Activated naive CD8-positive, alpha-beta T cell (primary cell): Measurements from ENCODE around the gene ZDHHC14.
"Not testable (repeated sequence)": the region's sequence is repeated elsewhere in the genome, so short reads cannot be mapped to it uniquely, and the experiment has no call there.

Source experiments
- H3K27ac Mint-ChIP-seq: one replicate; pipeline ENCODE4 v1.8.0; 2021; ENCODE audit warnings: mixed read lengths
- H3K27me3 Mint-ChIP-seq: one replicate; pipeline ENCODE4 v1.8.0; 2021; ENCODE audit warnings: mixed read lengths
- H3K36me3 Mint-ChIP-seq: one replicate; pipeline ENCODE4 v1.8.0; 2021; ENCODE audit warnings: mixed read lengths
- H3K4me1 Mint-ChIP-seq: one replicate; pipeline ENCODE4 v1.8.0; 2021; ENCODE audit warnings: low read depth, mixed read lengths
- H3K4me3 Mint-ChIP-seq: one replicate; pipeline ENCODE4 v1.8.0; 2021; ENCODE audit warnings: mild to moderate bottlenecking, mixed read lengths
- H3K9me3 Mint-ChIP-seq: one replicate; pipeline ENCODE4 v1.8.0; 2021; ENCODE audit warnings: low read depth, mixed read lengths

Gene ZDHHC14

DNA sequence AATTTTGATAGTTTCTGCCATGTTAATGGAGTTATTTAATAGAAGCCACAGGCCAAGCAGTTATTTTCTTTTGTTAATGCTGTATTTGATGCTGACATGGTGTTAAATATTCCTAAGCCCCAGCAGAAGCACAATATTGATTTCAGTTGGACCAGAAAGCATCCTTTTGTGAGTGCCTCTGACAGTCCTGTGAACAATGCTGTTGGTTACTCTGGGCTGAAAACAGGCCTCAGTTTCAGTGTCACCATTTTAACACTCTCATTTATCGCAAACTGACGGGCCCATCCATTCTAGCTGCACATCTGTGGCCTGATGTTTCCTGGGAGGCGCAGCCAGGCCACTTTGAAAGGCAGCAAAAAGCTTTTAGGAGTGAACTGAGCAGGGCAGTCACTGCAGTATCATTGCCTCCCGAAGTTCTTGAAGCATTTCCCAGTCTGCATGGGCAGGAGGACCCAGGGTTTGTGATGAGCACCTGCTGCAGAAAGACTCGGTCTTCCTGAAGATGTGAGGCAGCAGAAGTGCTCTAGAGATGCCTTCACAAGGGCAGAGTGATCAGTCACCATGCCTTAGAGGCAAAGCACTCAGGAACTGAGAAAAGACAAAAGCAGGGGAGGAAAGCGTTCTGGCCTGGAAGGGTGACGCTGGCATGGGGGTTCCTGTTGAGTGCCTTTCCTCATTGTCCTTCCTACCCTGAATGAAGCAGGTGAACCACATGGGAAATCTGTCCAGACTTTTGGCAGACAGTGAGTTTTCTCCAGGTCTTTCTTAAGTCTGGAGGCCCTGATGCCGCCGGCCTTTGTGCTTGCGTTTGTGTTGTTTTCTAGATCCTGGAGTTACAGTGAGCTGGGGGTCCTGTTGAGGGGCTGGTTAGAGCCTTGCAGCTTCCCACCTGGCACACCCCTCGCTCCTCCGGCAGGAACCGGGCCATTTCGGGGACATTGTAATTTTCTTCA, 74.0 kb downstream of the ZDHHC14 start:
- no peaks in the 10 kb centered on the region for H3K9me3 Mint-ChIP-seq
- H3K27ac Mint-ChIP-seq: no peak overlapping the region
- H3K27me3 Mint-ChIP-seq: peaks cover 2% of the 10 kb centered on the region
- H3K4me1 Mint-ChIP-seq: peaks cover 15% of the 10 kb centered on the region
- peaks cover 6% of the 10 kb centered on the region for H3K36me3 Mint-ChIP-seq
- H3K4me3 Mint-ChIP-seq: no peak overlapping the region

DNA sequence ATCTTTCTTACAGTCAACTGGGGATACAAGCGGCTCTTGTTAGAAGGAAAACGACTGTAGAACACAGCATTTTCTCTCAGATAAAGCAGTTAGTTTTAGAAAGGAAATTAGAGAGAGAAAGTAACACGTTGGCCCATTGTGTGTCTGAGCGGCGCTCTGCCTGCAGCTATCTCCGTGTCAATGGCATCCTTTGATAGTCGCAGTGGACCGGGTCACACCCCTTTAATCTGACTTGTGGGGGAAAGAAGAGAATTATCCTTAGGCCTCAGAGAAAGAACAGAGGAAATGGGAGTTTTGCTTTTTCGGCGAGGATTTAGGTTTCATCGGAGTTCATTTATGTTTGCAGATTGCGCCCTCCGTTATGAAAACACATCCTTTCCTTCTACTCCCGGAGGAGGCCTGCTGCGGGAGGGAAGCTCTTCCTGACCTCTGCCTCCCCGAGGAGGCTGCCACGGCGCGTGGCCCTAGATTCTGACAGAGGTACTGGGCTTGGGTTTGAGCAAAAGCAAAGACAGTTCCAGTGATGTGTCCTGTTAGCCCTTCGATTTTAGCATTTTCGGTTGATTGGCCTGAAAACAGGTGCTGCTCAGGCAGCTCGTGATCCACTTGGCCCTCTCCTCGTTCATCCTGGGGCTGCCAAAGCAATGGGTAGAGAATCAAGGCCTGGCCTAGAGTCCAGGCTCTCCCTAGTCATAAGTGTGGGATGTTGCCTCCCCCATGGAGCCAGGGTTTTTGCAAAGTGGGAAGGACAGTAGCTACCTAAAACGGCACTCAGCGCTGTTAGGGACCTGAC, 74.9 kb downstream of the ZDHHC14 start:
- H3K4me3 Mint-ChIP-seq: no peak overlapping the region
- peaks cover 6% of the 10 kb centered on the region for H3K36me3 Mint-ChIP-seq
- H3K27me3 Mint-ChIP-seq: peaks cover 2% of the 10 kb centered on the region
- H3K27ac Mint-ChIP-seq: peak overlapping the region; percentile 50
- H3K9me3 Mint-ChIP-seq: no peaks in the 10 kb centered on the region
- peaks cover 22% of the 10 kb centered on the region for H3K4me1 Mint-ChIP-seq

DNA sequence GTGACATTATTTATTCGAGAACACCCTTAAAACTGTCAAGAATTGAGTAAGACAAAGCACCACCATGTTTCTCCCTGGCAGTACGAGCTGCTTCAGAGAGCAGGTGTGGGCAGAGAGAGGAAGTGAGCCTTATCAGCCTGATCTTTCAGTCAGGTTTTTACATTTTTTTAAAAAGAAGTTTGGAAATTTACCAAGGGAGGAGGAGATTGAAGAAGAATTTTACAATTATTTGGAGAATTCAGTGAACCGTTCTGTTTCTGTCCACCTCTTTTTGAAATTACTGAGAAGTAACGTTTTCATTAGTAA, 75.5 kb downstream of the ZDHHC14 start:
- H3K27ac Mint-ChIP-seq: peak overlapping the region; percentile 50
- H3K4me3 Mint-ChIP-seq: no peak overlapping the region
- H3K4me1 Mint-ChIP-seq: peaks cover 24% of the 10 kb centered on the region

GRCh38 chr6:157457787-157458186, 76.8 kb downstream of the ZDHHC14 start:
- peaks cover 24% of the 10 kb centered on the region for H3K4me1 Mint-ChIP-seq
- H3K27ac Mint-ChIP-seq: no peak overlapping the region
- H3K9me3 Mint-ChIP-seq: no peaks in the 10 kb centered on the region
- H3K27me3 Mint-ChIP-seq: peaks cover 2% of the 10 kb centered on the region
- no peak overlapping the region for H3K4me3 Mint-ChIP-seq
- peaks cover 6% of the 10 kb centered on the region for H3K36me3 Mint-ChIP-seq

More for the DNA sequence above, 75.5 kb downstream of the ZDHHC14 start:
- Mint-ChIP-seq H3K27me3 (peaks cover 2% of the 10 kb centered on the region), H3K36me3 (peaks cover 6% of the 10 kb centered on the region), H3K9me3 (no peaks in the 10 kb centered on the region)

DNA sequence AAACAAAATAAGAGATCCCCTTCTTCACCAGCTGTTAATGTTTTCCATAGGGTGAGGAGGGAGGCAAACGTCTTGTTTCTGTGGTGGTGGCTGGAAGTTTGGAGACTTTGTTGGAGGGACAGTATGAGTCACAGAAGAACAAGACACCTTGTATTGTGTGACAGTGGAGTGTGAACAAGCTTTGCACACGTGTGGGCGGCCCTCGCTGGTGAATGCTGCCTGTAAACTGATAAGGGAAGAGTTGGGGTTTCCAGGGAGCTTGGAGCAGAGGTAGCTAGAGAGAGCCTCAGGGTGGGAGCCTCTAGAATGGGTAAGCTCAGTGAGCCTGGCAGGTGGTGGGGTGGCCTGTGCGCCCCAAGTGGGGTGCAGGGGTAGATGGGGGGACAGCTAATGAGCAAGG, 78.3 kb downstream of the ZDHHC14 start:
- H3K27me3 Mint-ChIP-seq: no peaks in the 10 kb centered on the region
- no peak overlapping the region for H3K4me3 Mint-ChIP-seq
- H3K9me3 Mint-ChIP-seq: no peaks in the 10 kb centered on the region
- peak overlapping the region; percentile 31 for H3K27ac Mint-ChIP-seq
- H3K4me1 Mint-ChIP-seq: peaks cover 24% of the 10 kb centered on the region
- H3K36me3 Mint-ChIP-seq: peaks cover 3% of the 10 kb centered on the region

- no peaks in the 10 kb centered on the region for H3K9me3 Mint-ChIP-seq
- H3K27ac Mint-ChIP-seq: peak overlapping the region; percentile 69
- H3K27me3 Mint-ChIP-seq: no peaks in the 10 kb centered on the region
- H3K4me1 Mint-ChIP-seq: peaks cover 34% of the 10 kb centered on the region
- H3K36me3 Mint-ChIP-seq: peaks cover 3% of the 10 kb centered on the region
- H3K4me3 Mint-ChIP-seq: no peak overlapping the region
Measured at GRCh38 chr6:157460182-157460999, 79.4 kb downstream of the ZDHHC14 start.

GRCh38 chr6:157461000-157461915, 80.3 kb downstream of the ZDHHC14 start:
- Mint-ChIP-seq H3K27me3 (no peaks in the 10 kb centered on the region), H3K4me1 (peaks cover 28% of the 10 kb centered on the region), H3K27ac (peak overlapping the region; percentile 69), H3K9me3 (no peaks in the 10 kb centered on the region), H3K36me3 (peaks cover 2% of the 10 kb centered on the region), H3K4me3 (no peak overlapping the region)

DNA sequence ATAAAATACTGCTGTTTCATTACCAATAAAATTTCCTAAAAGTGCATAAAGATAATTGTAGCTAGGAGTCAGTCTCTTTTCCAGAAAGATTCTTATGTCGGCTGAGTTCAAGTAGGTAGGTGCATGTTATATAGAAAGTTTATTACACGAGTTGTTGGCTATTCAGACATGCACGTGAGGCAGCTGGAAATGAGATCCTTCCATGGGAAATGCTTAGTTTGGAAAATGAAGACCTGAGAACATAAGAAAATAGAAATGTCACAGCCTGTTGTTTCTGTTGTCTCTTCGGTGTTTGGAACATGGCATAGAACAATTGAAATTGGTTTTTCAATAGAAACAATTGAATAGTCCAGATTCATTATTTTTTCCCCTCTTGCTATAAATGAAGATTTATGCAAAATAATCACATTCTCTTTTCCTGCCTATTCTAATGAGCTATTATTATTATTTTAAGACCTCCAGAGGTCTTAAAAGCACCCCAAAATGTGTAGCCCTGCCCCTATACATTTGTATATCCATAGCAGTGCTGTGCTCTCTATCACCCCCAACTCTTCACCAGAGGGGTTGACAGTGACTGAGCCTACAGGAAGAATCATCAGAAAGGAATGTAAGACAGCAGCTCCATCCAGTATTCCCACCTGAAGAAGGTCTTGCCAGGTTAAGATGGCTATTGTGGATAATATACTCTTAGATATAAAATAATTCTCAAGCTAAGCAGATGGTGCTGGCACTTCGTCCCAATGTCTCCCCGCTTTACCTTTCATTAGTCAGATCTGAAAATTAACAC, 82.2 kb downstream of the ZDHHC14 start:
- Mint-ChIP-seq H3K4me3 (no peak overlapping the region), H3K27me3 (no peaks in the 10 kb centered on the region), H3K9me3 (no peaks in the 10 kb centered on the region), H3K36me3 (no peaks in the 10 kb centered on the region), H3K4me1 (peaks cover 25% of the 10 kb centered on the region), H3K27ac (no peak overlapping the region)

GRCh38 chr6:157463743-157464135, 82.7 kb downstream of the ZDHHC14 start:
- H3K4me1 Mint-ChIP-seq: peaks cover 25% of the 10 kb centered on the region
- not testable (repeated sequence) for H3K27ac Mint-ChIP-seq, H3K27me3 Mint-ChIP-seq, H3K9me3 Mint-ChIP-seq, H3K36me3 Mint-ChIP-seq, H3K4me3 Mint-ChIP-seq

- no peak overlapping the region for H3K4me3 Mint-ChIP-seq
- H3K27ac Mint-ChIP-seq: peak overlapping the region; percentile 83
- H3K36me3 Mint-ChIP-seq: no peaks in the 10 kb centered on the region
- no peaks in the 10 kb centered on the region for H3K27me3 Mint-ChIP-seq
- peaks cover 20% of the 10 kb centered on the region for H3K4me1 Mint-ChIP-seq
- H3K9me3 Mint-ChIP-seq: no peaks in the 10 kb centered on the region
Measured at GRCh38 chr6:157464653-157465535, 83.9 kb downstream of the ZDHHC14 start.

DNA sequence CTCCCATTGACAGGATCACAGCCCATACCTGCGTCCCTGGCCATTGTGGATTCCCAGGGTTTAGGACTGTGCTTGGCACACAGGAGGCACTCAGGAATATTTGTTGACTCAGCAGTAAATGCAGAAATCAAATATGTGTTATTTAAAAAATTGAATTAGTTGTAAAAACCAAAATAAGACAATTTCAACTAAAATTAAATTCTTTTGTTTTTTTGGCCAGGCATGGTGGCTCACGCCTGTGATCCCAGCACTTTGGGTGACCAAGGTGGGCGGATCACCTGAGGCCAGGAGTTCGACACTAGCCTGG, 85.3 kb downstream of the ZDHHC14 start:
- peaks cover 11% of the 10 kb centered on the region for H3K4me1 Mint-ChIP-seq
- H3K4me3 Mint-ChIP-seq: no peak overlapping the region
- H3K27ac Mint-ChIP-seq: no peak overlapping the region
- H3K27me3 Mint-ChIP-seq: no peaks in the 10 kb centered on the region
- no peaks in the 10 kb centered on the region for H3K9me3 Mint-ChIP-seq
- H3K36me3 Mint-ChIP-seq: no peaks in the 10 kb centered on the region

DNA sequence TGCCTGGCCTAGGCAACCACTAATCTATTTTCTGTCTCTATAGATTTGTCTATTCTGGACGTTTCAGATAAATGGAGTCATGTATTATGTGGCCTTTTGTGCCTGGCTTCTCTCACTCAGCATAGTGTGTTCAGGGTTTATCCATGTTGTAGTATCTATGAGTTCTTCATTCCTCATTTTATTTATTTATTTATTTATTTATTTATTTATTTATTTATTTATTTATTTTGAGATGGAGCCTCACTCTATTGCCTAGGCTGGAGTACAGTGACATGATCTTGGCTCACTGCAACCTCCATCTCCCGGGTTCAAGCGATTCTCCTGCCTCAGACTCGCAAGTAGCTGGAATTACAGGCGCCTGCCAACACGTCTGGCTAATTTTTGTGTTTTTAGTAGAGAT, 86.3 kb downstream of the ZDHHC14 start:
- H3K36me3 Mint-ChIP-seq, H3K27me3 Mint-ChIP-seq, H3K4me3 Mint-ChIP-seq, H3K9me3 Mint-ChIP-seq: not testable (repeated sequence)
- peak overlapping the region; percentile 1 for H3K27ac Mint-ChIP-seq
- H3K4me1 Mint-ChIP-seq: peaks cover 11% of the 10 kb centered on the region

DNA sequence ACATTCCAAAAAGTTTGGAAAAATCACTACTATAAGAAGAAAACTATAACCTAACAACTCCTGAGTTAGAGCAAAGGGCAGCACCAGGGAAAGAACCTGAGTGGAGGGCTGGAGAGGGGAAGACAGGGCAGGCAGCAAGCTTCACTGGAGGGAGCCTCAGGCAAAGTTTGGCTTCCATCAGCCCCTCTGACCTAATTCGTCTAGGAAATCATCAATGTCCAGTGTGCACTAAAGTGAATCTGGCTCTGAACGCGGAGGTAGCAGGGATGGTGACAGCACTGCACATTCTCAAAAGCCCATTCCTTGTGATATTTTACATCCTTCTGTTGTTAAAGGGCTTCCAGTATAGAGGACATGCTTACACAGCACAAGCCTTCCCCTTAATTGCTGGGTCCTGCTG, 87.1 kb downstream of the ZDHHC14 start:
- peaks cover 11% of the 10 kb centered on the region for H3K4me1 Mint-ChIP-seq
- no peaks in the 10 kb centered on the region for H3K27me3 Mint-ChIP-seq
- H3K27ac Mint-ChIP-seq: peak overlapping the region; percentile 1
- H3K36me3 Mint-ChIP-seq: no peaks in the 10 kb centered on the region
- H3K4me3 Mint-ChIP-seq: no peak overlapping the region
- H3K9me3 Mint-ChIP-seq: no peaks in the 10 kb centered on the region
